Peyer's patch (tissue), 4 donors: Measurements from ENCODE around the gene LCP2.

ENCODE experiments used
- POLR2A ChIP-seq, 2 donors: fragments of 450-650 bp; IDR thresholded peaks; one replicate each; pipeline ENCODE4 v1.5.1; 2017; ENCODE audit warnings: antibody characterized with exemption in 2 of 2, mild to moderate bottlenecking in 2 of 2, moderate library complexity in 2 of 2
- TF ChIP-seq, protein P1 (sequence below), 6 experiments: fragments of 450-650 bp in 4 of 6; fragments of 200-600 bp in 2 of 6; sonication (generic) in 1 of 6; IDR thresholded peaks; one replicate each; pipeline ENCODE4 v1.5.1; 2017 to 2019; ENCODE audit warnings: antibody characterized with exemption in 6 of 6, mild to moderate bottlenecking in 3 of 6, moderate library complexity in 1 of 6

DNA sequence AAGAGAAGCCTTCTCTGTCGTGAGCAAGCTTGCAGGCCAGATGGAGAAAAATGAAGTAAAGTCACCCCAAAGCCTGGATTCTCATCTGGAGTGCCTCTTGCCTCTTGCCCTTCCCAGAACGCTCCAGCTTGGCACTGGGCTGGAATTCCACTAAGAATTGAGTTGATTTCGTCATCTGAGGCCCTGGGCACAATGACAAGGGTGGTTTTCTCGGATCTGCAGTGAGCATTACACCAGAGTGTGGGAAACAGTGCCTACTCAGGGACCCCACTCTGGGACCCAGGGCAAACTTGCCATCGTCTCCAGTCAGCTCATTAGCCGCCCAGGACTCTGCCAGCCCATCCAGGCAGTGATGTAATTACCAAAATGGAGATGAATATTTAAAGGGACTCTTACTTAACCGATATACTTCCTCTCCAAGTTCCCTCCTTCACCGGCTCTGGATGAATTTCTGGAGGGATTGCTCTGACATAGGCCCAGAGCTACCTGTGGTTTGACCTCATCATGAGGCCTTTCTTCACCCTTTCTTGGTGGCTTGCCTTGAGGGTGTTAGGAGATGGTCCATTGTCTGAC is 44.7 kb upstream of the LCP2 start:
- TF ChIP-seq, protein P1, sequence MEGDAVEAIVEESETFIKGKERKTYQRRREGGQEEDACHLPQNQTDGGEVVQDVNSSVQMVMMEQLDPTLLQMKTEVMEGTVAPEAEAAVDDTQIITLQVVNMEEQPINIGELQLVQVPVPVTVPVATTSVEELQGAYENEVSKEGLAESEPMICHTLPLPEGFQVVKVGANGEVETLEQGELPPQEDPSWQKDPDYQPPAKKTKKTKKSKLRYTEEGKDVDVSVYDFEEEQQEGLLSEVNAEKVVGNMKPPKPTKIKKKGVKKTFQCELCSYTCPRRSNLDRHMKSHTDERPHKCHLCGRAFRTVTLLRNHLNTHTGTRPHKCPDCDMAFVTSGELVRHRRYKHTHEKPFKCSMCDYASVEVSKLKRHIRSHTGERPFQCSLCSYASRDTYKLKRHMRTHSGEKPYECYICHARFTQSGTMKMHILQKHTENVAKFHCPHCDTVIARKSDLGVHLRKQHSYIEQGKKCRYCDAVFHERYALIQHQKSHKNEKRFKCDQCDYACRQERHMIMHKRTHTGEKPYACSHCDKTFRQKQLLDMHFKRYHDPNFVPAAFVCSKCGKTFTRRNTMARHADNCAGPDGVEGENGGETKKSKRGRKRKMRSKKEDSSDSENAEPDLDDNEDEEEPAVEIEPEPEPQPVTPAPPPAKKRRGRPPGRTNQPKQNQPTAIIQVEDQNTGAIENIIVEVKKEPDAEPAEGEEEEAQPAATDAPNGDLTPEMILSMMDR (IDR thresholded peaks at IDR 0.05), result no peak
- TF ChIP-seq POLR2A (IDR thresholded peaks at IDR 0.05), result no peak
